HG02798 (cell line): ENCODE results near the gene PCBD2.
"Not testable (repeated sequence)": the region's sequence is repeated elsewhere in the genome, so short reads cannot be mapped to it uniquely, and the experiment has no call there.

Experiments used
- ATAC-seq: cut with Tn5 transposase; IDR thresholded peaks from one replicate; pipeline ENCODE4 v1.9.1; 2021; ENCODE audit warnings: mild to moderate bottlenecking; ENCODE audit not compliant: unreplicated experiment, poor library complexity

Gene PCBD2

GRCh38 chr5:134905246-134905996 is 490 bp downstream of the PCBD2 start:
- peak; percentile 33 for ATAC-seq

DNA sequence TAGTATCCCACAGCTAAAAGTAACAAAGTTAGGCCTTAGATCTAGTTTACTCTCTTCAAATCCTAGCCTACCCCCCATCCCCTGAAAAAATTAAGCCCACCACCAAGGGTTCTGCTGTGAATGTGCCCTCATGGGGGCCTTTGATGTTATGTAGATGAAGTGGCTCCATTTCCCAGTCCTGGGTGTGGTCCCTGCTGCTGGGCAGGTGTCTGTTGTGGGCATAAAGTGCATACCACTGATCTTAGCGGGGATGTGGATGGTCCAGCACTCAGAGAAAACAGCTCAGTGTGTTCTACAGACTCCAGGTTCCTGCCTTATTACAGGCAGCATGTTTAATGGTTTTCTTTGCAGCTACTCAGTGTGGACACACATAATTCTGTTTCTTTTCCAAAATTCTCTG is 1.9 kb downstream of the PCBD2 start:
- ATAC-seq: no peak

GRCh38 chr5:134910752-134911151 is 5.8 kb downstream of the PCBD2 start:
- not testable (repeated sequence) for ATAC-seq

GRCh38 chr5:134911285-134912206 is 6.6 kb downstream of the PCBD2 start:
- ATAC-seq: no peak

GRCh38 chr5:134913254-134913653 is 8.3 kb downstream of the PCBD2 start:
- no peak for ATAC-seq

- ATAC-seq: no peak
Measured at GRCh38 chr5:134913795-134914194, 8.9 kb downstream of the PCBD2 start.

GRCh38 chr5:134917070-134917815 is 12.3 kb downstream of the PCBD2 start:
- ATAC-seq: no peak

- no peak for ATAC-seq
Measured at GRCh38 chr5:134918861-134919260, 13.9 kb downstream of the PCBD2 start.

DNA sequence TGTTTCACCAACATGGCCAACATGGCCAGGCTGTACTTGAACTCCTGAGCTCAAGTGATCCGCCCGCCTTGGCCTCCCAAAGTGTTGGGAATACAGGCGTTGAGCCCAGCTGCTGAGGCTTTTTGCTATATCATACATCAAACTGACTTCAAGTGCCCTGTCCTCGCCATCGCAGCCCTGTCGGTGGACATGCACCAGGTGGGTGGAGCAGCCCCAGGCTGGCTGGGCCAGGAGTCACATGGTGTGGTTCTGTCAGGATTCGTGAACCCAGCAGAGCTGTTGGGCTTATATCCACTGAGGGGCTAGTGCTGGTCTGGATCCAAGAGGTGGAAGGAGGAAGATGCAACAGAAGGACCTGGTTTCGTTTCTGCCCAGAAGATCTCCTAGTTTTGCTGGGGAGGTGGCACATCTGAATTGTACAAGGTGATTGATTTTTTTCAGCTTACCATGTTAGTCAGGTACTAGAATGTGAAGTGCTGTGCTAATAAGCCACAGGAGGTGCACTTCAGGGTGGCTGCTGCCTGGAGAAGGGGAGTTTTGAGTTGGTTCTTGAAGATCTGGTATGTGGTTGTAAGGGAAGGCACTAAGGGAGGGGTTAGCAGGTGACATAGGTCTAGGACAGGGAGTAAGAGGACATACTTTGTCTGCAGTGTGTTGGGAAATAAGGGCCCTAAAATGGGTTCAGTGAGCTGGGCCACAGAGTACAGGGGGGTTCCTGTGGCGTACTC is 16.1 kb downstream of the PCBD2 start:
- ATAC-seq: no peak

GRCh38 chr5:134932508-134932907 is 27.6 kb downstream of the PCBD2 start:
- no peak for ATAC-seq

GRCh38 chr5:134934202-134934601 is 29.3 kb downstream of the PCBD2 start:
- ATAC-seq: no peak

GRCh38 chr5:134935711-134936602 is 31.0 kb downstream of the PCBD2 start:
- no peak for ATAC-seq

DNA sequence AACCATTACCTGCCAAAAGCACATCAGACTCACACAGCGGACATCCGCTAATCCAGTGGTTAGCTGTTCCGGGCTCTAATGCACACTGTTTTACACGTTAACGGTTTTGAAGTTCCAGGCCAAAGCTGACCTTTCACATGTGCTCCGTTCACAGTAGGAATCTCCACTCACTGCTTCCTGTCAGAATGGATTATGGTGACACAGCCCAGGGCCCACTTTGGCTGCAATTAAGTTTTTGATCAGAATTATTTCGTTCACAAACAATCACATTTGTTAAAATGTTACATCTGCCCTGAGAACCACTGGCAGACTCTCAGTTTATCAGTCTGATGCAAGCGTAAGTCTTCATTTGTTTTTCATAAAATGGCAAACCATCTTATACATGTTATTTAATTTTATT is 32.6 kb downstream of the PCBD2 start:
- no peak for ATAC-seq

DNA sequence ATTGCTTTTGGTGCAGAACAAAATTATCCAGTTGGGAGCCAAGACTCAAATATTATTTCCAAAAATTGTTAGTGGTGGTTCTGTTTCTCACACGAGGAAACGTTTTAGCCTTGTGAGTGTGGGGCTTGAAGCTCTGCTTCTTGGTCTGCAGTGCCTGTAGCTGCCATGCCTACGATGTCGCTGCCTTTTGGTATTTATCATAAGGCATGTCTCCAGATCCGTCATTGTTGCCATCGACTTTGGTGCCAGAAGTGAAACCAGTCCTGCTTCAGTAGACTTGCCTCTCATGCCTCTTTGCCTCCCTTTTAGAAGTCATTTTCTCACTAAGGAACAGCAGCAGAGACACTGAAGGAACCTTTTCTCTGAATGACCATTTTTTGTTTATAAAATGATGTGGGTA is 33.1 kb downstream of the PCBD2 start:
- no peak for ATAC-seq

DNA sequence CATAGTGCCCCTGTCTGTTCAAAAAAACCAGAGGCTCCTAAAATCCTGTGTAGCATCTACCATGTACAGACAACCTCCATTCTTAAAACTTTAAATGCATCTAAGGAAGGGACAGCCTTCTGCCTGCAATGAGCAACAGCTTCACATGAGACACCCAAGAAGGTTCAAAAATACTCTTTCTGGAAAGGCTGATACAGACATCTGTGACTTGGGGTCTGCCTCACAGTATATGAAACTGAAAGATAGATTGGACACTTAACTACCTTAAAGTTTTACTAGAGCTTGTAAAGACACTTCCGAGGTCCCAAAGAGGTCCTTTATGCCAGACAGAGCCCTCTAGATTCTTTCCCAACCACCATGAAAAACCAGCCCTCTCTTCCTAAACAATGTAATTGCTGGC is 34.6 kb downstream of the PCBD2 start:
- no peak for ATAC-seq

- no peak for ATAC-seq
Measured at GRCh38 chr5:134943547-134943946, 38.6 kb downstream of the PCBD2 start.

- no peak for ATAC-seq
Measured at GRCh38 chr5:134944630-134945029, 39.7 kb downstream of the PCBD2 start.

GRCh38 chr5:134945041-134945440 is 40.1 kb downstream of the PCBD2 start:
- no peak for ATAC-seq

DNA sequence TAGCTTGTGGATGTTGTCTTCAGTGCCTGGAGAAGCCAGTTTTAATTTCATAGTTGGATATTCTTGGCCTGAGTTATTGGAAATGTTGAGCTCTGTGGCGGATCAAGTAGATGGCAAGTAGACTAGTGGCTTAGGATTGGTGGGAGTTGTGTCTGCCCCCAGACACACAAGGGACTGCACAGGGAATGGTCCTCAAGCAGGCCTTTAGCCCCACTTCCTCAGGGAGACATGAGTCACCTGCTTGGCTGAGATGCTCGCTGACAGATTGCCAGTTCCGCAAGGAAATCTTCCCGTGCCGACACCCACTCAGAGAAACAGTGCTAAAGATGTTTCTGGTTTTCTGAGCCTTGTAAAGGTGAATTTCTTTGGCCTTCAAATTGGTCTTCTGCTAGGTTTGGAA is 44.0 kb downstream of the PCBD2 start:
- ATAC-seq: no peak
